Adrenal gland (tissue), 12 donors: Measurements from ENCODE around the gene LIMS1. TPM values are rescaled to one million over a fixed set of nuclear protein-coding genes. Genes with fewer than 3 reads are reported as not detected.

Experiments used
- DNase-seq, 7 donors: peaks; one replicate each; pipeline ENCODE4 v3.0.0-alpha.2; 2019 to 2020
- H3K27ac ChIP-seq, 5 donors: fragments of 200-600 bp; sonication (generic) in 4 of 5; 1 replicate in 3 of 5; 2 replicates in 2 of 5; pipeline versions ENCODE4 v1.5.1 to v1.8.0; 2016 to 2020; ENCODE audit warnings: mild to moderate bottlenecking in 1 of 5
- H3K27me3 ChIP-seq: fragments of 200-600 bp; 2 replicates; pipeline ENCODE4 v1.8.0; 2021
- H3K36me3 ChIP-seq, 2 donors: fragments of 200-600 bp; replicated peaks in 1 of 2; 1 replicate in 1 of 2; 2 replicates in 1 of 2; pipeline versions ENCODE4 v1.5.1 to v1.8.0; 2018 to 2022
- H3K4me1 ChIP-seq, 2 donors: fragments of 200-600 bp; replicated peaks in 1 of 2; 1 replicate in 1 of 2; 2 replicates in 1 of 2; pipeline versions ENCODE4 v1.5.1 to v1.8.0; 2018 to 2021
- H3K4me3 ChIP-seq, 4 donors: fragments of 200-600 bp; sonication (generic) in 3 of 4; one replicate each; pipeline ENCODE4 v1.5.1; 2016 to 2018
- H3K9me3 ChIP-seq, 3 donors: fragments of 200-600 bp; sonication (generic) in 1 of 3; replicated peaks in 1 of 3; 1 replicate in 2 of 3; 2 replicates in 1 of 3; pipeline versions ENCODE4 v1.5.1 to v1.8.0; 2016 to 2021
- POLR2A ChIP-seq, 2 donors: fragments of 450-650 bp; IDR thresholded peaks; one replicate each; pipeline ENCODE4 v1.6.1; 2017; ENCODE audit warnings: antibody characterized with exemption in 2 of 2, mild to moderate bottlenecking in 2 of 2, moderate library complexity in 1 of 2
- WGBS, 4 donors: extraction: QIAGEN DNeasy Blood & Tissue Kit in 2 of 4; methylation state at CpG; one replicate each; pipeline versions ENCODE4 v1.1.5 to v1.1.7; 2013 to 2017; 5-methylcytosine and 5-hydroxymethylcytosine counted together
- intact Hi-C, 2 donors: fragments of 100-400 bp; cut with DNase I; formaldehyde crosslinking; loops; one replicate each; pipeline versions ENCODE4 v1.14.1 to v1.15.0; 2022 to 2023
- polyA plus RNA-seq, 3 donors: library from polyadenylated mRNA; stranded (reverse); fragments of 200-250 nt in 2 of 3; fragments of 350-450 nt in 1 of 3; fragmentation: Illumina TruSeq in 1 of 3; extraction: RNeasy Lipid Tissue Mini Kit (QIAGEN cat#74804) in 1 of 3; gene quantifications; one replicate each; pipeline ENCODE4 v1.2.3, GENCODE V29; 2013 to 2014
- total RNA-seq, 9 donors: library from RNA; depleted of rRNA in 4 of 9; stranded (reverse); fragments of >200 nt in 4 of 9; fragments of 120-200 nt in 1 of 9; fragmentation: NEBNext Ultra II Directional in 1 of 9; extraction: Animal tissue kit (Norgen Biotek cat#: 25700) in 1 of 9; gene quantifications; one replicate each; pipeline versions ENCODE4 v1.1.0 to v1.2.4, GENCODE V29; 2013 to 2023
- TF ChIP-seq, protein P1 (sequence below), 6 experiments: fragments of 450-650 bp in 4 of 6; fragments of 200-600 bp in 2 of 6; sonication (generic) in 1 of 6; IDR thresholded peaks; 1 replicate in 5 of 6; 2 replicates in 1 of 6; pipeline versions ENCODE4 v1.5.1 to v1.8.0; 2016 to 2021; ENCODE audit warnings: antibody characterized with exemption in 6 of 6, mild to moderate bottlenecking in 2 of 6, moderate library complexity in 1 of 6
- donor health status: healthy with polysubstance abuse.
- donor health status: Bipolar disorder and iron deficiency.
- donor health status: DM: yes; HTN: yes; CAD: no.
- donor health status: DM: no; HTN: no; CAD: no.
- donor health status: DM: no; HTN: no; CAD: no.
- donor health status: DM: yes; HTN: yes; CAD: no.

The LIMS1 gene
- total and polyA plus RNA-seq, 12 donors, result 33.5 to 182 (median 111) TPM

DNA sequence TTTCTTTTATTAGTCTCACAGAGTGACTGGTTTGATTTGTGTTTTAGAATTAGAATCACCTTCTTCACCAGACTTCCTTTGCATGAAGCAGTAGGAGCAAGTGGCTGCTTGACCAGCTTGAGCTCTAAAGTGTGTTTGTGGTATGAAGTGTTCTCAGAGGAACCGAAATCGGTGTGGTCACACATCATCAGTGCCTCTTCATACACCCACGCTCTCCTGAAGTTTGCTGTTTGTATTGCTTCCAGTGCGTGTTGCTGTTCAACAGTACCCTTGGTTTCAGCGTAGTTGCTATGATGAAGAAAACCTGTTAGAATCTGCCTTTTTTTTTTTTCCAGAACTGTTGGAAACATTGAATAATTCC lies 77.9 kb downstream of the LIMS1 start:
- Histone ChIP-seq H3K9me3 (no peaks in the 10 kb centered on the region), H3K27me3 (no peaks in the 10 kb centered on the region), H3K4me3 (no peak overlapping the region), H3K27ac (no peak overlapping the region), H3K4me1 (peaks cover 5 to 46% of the 10 kb centered on the region in 2 donors), H3K36me3 (no peaks in the 10 kb centered on the region)
- 75 to 81% (median 78%) methylated on average over 5 of the region's 5 CpGs for WGBS, 4 donors
- TF ChIP-seq, protein P1, sequence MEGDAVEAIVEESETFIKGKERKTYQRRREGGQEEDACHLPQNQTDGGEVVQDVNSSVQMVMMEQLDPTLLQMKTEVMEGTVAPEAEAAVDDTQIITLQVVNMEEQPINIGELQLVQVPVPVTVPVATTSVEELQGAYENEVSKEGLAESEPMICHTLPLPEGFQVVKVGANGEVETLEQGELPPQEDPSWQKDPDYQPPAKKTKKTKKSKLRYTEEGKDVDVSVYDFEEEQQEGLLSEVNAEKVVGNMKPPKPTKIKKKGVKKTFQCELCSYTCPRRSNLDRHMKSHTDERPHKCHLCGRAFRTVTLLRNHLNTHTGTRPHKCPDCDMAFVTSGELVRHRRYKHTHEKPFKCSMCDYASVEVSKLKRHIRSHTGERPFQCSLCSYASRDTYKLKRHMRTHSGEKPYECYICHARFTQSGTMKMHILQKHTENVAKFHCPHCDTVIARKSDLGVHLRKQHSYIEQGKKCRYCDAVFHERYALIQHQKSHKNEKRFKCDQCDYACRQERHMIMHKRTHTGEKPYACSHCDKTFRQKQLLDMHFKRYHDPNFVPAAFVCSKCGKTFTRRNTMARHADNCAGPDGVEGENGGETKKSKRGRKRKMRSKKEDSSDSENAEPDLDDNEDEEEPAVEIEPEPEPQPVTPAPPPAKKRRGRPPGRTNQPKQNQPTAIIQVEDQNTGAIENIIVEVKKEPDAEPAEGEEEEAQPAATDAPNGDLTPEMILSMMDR (IDR thresholded peaks at IDR 0.05), result no peak
- TF ChIP-seq POLR2A (IDR thresholded peaks at IDR 0.05), result no peak
- no peak for DNase-seq
- intact Hi-C loops, result no loop called here

DNA sequence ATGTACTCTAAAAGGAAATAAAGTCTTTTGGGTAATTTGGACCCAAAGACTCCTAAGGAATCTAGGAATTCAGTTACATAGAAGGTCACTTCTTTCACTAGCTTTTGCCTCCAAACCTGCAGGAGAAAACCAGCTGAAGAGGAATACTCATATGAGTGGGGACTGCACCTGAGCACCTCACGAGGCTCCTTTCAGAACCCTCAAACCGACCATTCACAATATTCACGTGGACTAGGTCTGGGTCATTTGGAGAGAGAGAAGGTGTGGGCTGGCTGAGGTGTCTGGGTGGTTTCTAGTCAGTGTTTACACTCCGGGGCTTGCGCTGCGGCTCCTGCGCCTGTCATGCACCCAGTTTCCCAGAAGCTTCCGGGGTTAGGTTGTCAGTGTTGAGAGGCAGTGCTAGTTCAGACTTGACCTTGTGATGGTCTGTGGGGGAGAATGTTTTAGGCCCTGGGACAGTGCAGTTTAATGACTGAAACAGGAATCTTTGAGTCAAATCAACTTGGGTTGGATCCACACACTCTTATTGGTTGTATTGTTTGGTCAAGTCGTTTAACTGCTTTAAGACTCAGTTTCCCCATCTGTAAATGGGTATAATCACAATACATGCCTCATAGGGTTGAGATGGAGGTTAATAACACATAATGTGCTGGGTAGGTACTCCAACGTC lies 78.4 kb downstream of the LIMS1 start:
- intact Hi-C loops, result no loop called here
- H3K4me3 ChIP-seq, result no peak overlapping the region
- no peaks in the 10 kb centered on the region for H3K9me3 ChIP-seq
- no peaks in the 10 kb centered on the region for H3K36me3 ChIP-seq
- H3K27me3 ChIP-seq, result no peaks in the 10 kb centered on the region
- WGBS, 4 donors, result 72 to 88% (median 87%) methylated on average over 6 to 10 of the region's 10 CpGs
- DNase-seq, result no peak
- no peak overlapping the region for H3K27ac ChIP-seq
- TF ChIP-seq POLR2A (IDR thresholded peaks at IDR 0.05), result no peak
- TF ChIP-seq, protein P1 (IDR thresholded peaks at IDR 0.05), result no peak
- H3K4me1 ChIP-seq, result peaks cover 8 to 51% of the 10 kb centered on the region in 2 donors

DNA sequence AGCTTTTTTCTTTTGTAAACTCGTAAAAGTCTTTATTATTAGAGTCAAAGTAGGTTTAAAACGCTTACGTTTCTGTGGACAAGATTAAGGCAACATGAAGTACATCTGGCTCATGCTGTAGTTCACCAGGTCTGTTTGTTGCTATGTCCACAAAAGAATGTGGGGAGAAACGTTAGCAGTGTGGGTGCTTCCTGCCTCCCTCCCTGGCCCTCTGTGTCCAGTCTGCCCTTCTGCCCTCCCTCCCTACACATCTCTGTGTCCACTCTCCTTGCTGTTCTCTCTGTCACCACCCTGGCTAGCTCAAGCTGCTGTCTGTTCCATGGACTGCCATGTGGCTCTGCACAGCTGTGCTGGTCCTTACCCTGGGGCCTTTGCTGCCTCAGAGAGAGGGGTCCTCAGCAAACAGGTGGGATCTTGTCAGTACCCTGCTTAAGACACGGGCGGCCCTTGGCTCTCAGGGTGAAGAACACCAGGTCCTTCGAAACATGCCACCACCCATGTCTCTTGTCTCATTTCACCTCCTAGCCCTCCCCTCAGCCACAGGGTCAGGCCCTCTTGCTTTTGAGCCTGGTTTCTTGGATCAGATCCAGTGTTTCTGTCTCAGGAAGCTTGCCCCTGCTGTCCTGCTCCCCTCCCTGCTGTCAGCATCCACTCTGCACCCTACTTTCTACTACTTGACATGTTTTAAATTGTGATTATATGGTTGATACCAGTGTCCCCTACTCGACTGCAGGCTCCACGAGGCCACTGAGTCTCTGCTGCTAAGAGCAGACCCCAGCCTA lies 79.2 kb downstream of the LIMS1 start:
- Histone ChIP-seq H3K9me3 (no peaks in the 10 kb centered on the region), H3K4me1 (peaks cover 17 to 59% of the 10 kb centered on the region in 2 donors), H3K27ac (no peak overlapping the region), H3K27me3 (no peaks in the 10 kb centered on the region), H3K36me3 (no peaks in the 10 kb centered on the region), H3K4me3 (no peak overlapping the region)
- WGBS, 4 donors, result 73 to 78% (median 78%) methylated on average over 9 of the region's 9 CpGs
- intact Hi-C loops, result no loop called here
- no peak for DNase-seq
- TF ChIP-seq, protein P1 (IDR thresholded peaks at IDR 0.05), result no peak
- TF ChIP-seq POLR2A (IDR thresholded peaks at IDR 0.05), result no peak

DNA sequence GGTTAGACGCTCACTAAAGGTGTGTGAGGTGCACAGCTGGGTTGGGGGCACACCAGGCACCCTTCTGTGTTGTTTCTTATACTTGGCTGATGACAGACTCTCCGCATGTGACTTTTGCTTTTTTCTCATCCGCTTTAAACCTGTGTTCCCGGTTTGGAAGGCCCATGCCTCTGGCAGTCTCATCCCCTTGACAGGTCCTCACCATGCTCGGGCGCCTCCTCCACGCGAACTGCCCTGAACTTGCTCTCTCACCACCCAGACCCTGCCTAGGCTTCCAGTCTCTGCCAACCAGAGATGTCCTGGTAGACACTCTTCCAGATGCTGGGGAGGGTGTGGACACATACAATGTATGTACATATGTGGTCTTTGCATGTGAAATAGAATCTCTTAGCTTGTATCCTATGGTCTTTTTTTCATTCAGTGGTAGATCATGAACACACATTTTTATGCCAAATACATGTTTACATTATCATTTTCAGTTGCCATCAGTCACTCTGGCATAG lies 79.8 kb downstream of the LIMS1 start:
- TF ChIP-seq, protein P1 (IDR thresholded peaks at IDR 0.05), result no peak
- TF ChIP-seq POLR2A (IDR thresholded peaks at IDR 0.05), result no peak
- DNase-seq, result no peak
- Histone ChIP-seq H3K4me1 (peaks cover 17 to 65% of the 10 kb centered on the region in 2 donors), H3K27me3 (no peaks in the 10 kb centered on the region), H3K9me3 (no peaks in the 10 kb centered on the region), H3K27ac (no peak overlapping the region), H3K36me3 (no peaks in the 10 kb centered on the region), H3K4me3 (no peak overlapping the region)
- intact Hi-C loops, result no loop called here
- 90 to 93% (median 91%) methylated on average over 8 of the region's 8 CpGs for WGBS, 4 donors
